Psoas muscle (tissue), 8 donors: ENCODE results near the gene DMAP1. TPM values are rescaled to one million over a fixed set of nuclear protein-coding genes. Genes with fewer than 3 reads are reported as not detected.
"Not testable (repeated sequence)": the region's sequence is repeated elsewhere in the genome, so short reads cannot be mapped to it uniquely, and the experiment has no call there.

Experiments used
- ATAC-seq, 4 donors: fragments of 200-7000 bp; cut with Tn5 transposase; one replicate each; pipeline ENCODE4 v1.9.1; 2020; ENCODE audit warnings: moderate library complexity in 3 of 4, mild to moderate bottlenecking in 2 of 4
- DNase-seq, 2 donors: peaks; one replicate each; pipeline ENCODE4 v3.0.0-alpha.2; 2020
- H3K27ac ChIP-seq: fragments of 200-600 bp; one replicate; pipeline ENCODE4 v1.8.0; 2022
- H3K27me3 ChIP-seq, 3 donors: fragments of 200-600 bp in 1 of 3; one replicate each; pipeline versions ENCODE4 v1.6.1 to v1.8.0; 2013 to 2022; ENCODE audit warnings: low read length in 2 of 3, mild to moderate bottlenecking in 2 of 3, moderate library complexity in 1 of 3; ENCODE audit not compliant: insufficient read depth in 3 of 3
- H3K36me3 ChIP-seq, 2 donors: fragments of 200-600 bp in 1 of 2; one replicate each; pipeline versions ENCODE4 v1.6.1 to v1.8.0; 2013 to 2022; ENCODE audit warnings: low read depth in 1 of 2, mild to moderate bottlenecking in 1 of 2, moderate library complexity in 1 of 2; ENCODE audit not compliant: insufficient read depth in 1 of 2
- H3K4me1 ChIP-seq: fragments of 200-600 bp; one replicate; pipeline ENCODE4 v1.8.0; 2022
- H3K4me3 ChIP-seq: fragments of 200-600 bp; one replicate; pipeline ENCODE4 v1.8.0; 2022; ENCODE audit warnings: mild to moderate bottlenecking
- H3K9me3 ChIP-seq: fragments of 200-600 bp; one replicate; pipeline ENCODE4 v1.8.0; 2022
- WGBS, 3 donors: extraction: QIAGEN DNeasy Blood & Tissue Kit; methylation state at CpG; one replicate each; pipeline versions ENCODE4 v1.1.6 to v1.1.7; 2013; 5-methylcytosine and 5-hydroxymethylcytosine counted together
- intact Hi-C, 2 donors: fragments of 100-400 bp; cut with DNase I; formaldehyde crosslinking; loops; one replicate each; pipeline versions ENCODE4 v1.11.0 to v1.14.2; 2022
- polyA plus RNA-seq, 3 donors: library from polyadenylated mRNA; stranded (reverse); fragments of 200-250 nt; gene quantifications; one replicate each; pipeline ENCODE4 v1.2.3, GENCODE V29; 2013
- total RNA-seq, 4 donors: library from RNA; stranded (reverse); fragmentation: NEBNext Ultra II Directional in 2 of 4; extraction: Animal tissue kit (Norgen Biotek cat#: 25700) in 2 of 4; gene quantifications; one replicate each; pipeline versions ENCODE4 v1.2.1 to v1.2.4, GENCODE V29; 2021 to 2023
- TF ChIP-seq, protein P1 (sequence below): fragments of 200-600 bp; IDR thresholded peaks from one replicate; pipeline ENCODE4 v1.8.0; 2022; ENCODE audit warnings: antibody characterized with exemption
- donor health status: healthy with polysubstance abuse.
- donor health status: DM: no; HTN: no; CAD: no; lungs with moderate emphysema.
- donor health status: Bipolar disorder and iron deficiency.
- donor health status: healthy.
- donor health status: DM: yes; HTN: yes; CAD: no.
- donor health status: DM: no; HTN: no; CAD: no.
- donor health status: DM: no; HTN: no; CAD: no.
- donor health status: DM: yes; HTN: yes; CAD: no.

Gene DMAP1
- total and polyA plus RNA-seq, 7 donors = 18.3 to 30.5 (median 22.2) TPM

DNA sequence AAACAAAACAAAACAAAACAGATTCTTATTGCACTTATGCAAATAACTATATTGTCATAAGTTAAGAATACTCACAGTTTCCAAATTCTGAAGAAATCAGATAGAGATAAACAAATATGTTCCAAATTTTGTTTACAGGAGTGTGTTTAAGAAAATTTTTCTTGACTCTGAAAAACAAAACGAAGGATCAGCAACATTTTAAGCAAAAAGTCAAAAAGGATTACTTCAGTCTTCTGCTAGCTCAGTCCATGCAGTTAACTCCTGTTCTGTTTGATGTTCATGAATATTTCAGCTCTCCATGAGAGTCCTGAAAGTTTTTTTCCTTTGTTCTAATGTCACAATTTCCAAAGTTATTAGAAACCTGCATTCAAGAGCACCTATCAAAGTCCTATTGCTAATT is 38.6 kb upstream of the DMAP1 start:
- no peak overlapping the region for H3K27ac ChIP-seq
- DNase-seq (no peak), ATAC-seq (no peak)
- TF ChIP-seq, protein P1, sequence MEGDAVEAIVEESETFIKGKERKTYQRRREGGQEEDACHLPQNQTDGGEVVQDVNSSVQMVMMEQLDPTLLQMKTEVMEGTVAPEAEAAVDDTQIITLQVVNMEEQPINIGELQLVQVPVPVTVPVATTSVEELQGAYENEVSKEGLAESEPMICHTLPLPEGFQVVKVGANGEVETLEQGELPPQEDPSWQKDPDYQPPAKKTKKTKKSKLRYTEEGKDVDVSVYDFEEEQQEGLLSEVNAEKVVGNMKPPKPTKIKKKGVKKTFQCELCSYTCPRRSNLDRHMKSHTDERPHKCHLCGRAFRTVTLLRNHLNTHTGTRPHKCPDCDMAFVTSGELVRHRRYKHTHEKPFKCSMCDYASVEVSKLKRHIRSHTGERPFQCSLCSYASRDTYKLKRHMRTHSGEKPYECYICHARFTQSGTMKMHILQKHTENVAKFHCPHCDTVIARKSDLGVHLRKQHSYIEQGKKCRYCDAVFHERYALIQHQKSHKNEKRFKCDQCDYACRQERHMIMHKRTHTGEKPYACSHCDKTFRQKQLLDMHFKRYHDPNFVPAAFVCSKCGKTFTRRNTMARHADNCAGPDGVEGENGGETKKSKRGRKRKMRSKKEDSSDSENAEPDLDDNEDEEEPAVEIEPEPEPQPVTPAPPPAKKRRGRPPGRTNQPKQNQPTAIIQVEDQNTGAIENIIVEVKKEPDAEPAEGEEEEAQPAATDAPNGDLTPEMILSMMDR = no peak
- WGBS, 3 donors = 66 to 72% (median 67%) methylated on average over 1 of the region's 1 CpG
- H3K4me3 ChIP-seq = no peak overlapping the region
- H3K27me3 ChIP-seq = peaks cover 0 to 4% (median 0%) of the 10 kb centered on the region in 3 donors
- H3K36me3 ChIP-seq = no peaks in the 10 kb centered on the region
- H3K4me1 ChIP-seq = no peaks in the 10 kb centered on the region
- no peaks in the 10 kb centered on the region for H3K9me3 ChIP-seq
- intact Hi-C loops = no loop called here

DNA sequence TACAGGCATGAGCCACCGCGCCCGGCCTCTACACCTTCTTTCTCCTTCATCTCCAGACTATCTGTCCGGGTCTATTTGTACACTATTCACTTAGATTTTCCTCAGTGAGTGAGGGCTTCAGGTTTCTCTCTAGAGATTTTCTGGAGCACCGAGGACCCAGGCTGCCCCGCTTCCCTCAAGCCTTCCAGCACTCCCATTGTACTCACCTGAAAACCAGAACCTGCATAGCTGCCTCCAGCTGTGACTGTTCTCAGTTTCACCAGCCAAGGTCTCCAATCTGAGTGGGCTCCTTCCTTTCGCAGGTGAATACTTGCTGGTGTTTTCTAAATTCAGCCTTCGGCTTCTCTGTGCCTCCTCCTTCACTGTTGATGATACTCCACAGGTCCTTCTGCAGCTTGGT is 12.9 kb upstream of the DMAP1 start:
- 86 to 91% (median 90%) methylated on average over 8 of the region's 8 CpGs for WGBS, 3 donors

DNA sequence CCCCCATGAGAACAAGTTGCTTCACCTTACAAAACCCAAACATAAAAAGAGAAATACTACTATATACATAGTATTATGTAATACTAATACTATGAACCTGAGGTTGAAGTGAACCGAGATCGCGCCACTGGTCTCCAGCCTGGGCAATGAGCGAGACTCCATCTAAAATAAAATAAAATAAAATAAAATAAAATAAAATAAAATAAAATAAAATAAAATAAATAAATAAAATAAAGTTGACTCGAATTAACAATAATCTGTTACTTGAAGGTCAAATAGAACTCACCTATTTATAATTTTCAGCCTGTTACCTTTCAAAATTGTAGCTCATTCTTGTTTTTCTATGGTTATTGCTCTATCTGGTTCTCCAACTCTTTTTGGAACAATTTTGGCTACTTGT is 6.7 kb upstream of the DMAP1 start:
- WGBS, 3 donors = 89 to 93% (median 91%) methylated on average over 5 of the region's 5 CpGs
- H3K9me3 ChIP-seq = not testable (repeated sequence)

More for the DNA sequence above, 12.9 kb upstream of the DMAP1 start:
- no peaks in the 10 kb centered on the region for H3K9me3 ChIP-seq
- no peak for ATAC-seq
- H3K4me3 ChIP-seq = no peak overlapping the region
- H3K36me3 ChIP-seq = no peaks in the 10 kb centered on the region
- no peaks in the 10 kb centered on the region for H3K27me3 ChIP-seq
- no peak overlapping the region for H3K27ac ChIP-seq
- no peaks in the 10 kb centered on the region for H3K4me1 ChIP-seq
- DNase-seq = no peak
- TF ChIP-seq, protein P1 = no peak
- intact Hi-C loops = no loop called here

DNA sequence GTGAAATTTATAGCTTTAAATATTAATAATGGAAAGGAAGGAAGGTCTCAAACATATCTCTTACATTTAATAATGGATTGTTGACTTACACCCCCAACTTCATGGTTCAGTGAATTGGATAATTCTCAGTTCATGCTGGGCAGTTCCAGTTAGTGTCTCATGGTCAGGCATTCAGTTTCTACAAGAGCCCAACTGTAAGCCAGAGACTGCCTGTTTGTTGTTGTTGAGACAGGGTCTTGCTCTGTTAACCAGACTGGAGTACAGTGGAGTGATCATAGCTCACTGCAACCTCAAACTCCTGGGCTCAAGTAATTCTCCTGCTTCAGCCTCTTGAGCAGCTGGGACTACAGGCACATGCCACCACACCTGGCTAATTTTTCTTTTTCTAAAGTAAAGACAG is 5.0 kb upstream of the DMAP1 start:
- intact Hi-C loops = no loop called here
- Histone ChIP-seq H3K4me3 (no peak overlapping the region), H3K36me3 (no peaks in the 10 kb centered on the region), H3K27ac (no peak overlapping the region), H3K27me3 (no peaks in the 10 kb centered on the region), H3K9me3 (no peaks in the 10 kb centered on the region), H3K4me1 (peaks cover 4% of the 10 kb centered on the region)
- TF ChIP-seq, protein P1 = no peak
- DNase-seq = no peak
- ATAC-seq = no peak

More for the DNA sequence above, 6.7 kb upstream of the DMAP1 start:
- H3K36me3 ChIP-seq, ATAC-seq, H3K27ac ChIP-seq, H3K4me1 ChIP-seq, H3K27me3 ChIP-seq, H3K4me3 ChIP-seq, intact Hi-C loops, DNase-seq: not testable (repeated sequence)

DNA sequence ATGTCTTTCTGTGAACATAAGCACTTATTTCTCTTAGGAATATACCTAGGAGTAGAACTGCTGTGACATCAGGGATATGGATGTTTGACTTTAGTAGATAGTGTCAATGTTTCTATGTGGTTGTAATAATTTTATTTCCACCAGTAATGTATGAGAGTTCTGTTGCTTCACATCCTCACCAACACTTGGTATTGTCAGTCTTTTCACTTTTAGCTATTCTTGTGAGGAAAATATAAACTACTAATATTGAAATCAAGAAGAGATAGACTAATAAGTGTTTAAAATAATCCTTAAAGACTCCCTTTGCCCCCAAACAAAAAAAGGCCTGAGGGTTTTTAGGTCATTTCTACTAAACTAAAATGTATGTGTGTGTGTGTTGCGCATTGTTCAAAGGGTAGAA is 2.7 kb upstream of the DMAP1 start:
- ATAC-seq = no peak
- intact Hi-C loops = loop anchor here in 1 of 2 donors (10.0 kb wide), 1 partner anchor 444 kb away; no protein-coding TSS in a partner anchor
- Histone ChIP-seq H3K4me1 (peaks cover 10% of the 10 kb centered on the region), H3K27me3 (no peaks in the 10 kb centered on the region), H3K9me3 (no peaks in the 10 kb centered on the region), H3K36me3 (peaks cover 0 to 12% of the 10 kb centered on the region in 2 donors), H3K4me3 (no peak overlapping the region), H3K27ac (no peak overlapping the region)
- WGBS, 3 donors = 99 to 100% (median 100%) methylated on average over 1 of the region's 1 CpG
- TF ChIP-seq, protein P1 = no peak
- no peak for DNase-seq
